WTC11 (cell line): ENCODE results near the gene OMA1. TPM values are rescaled to one million over a fixed set of nuclear protein-coding genes. Genes with fewer than 3 reads are reported as not detected.

Experiments
- ATAC-seq: fragments of 200-7000 bp; cut with Tn5 transposase; 2 replicates; pipeline ENCODE4 v1.10.0; 2021; ENCODE audit warnings: mild to moderate bottlenecking, moderate library complexity
- CTCF ChIA-PET: fragments of 300-600 bp; sonication (Branson Sonifier 250); formaldehyde crosslinking; loops from one replicate; lab custom pipeline; 2021; ENCODE audit warnings: antibody characterized with exemption; lab: Charles Lee
- POLR2A ChIA-PET: fragments of 350-600 bp; sonication (Branson Sonifier 250); formaldehyde crosslinking; loops from one replicate; lab custom pipeline; 2021; ENCODE audit warnings: antibody characterized with exemption; lab: Charles Lee
- DNase-seq: peaks from one replicate; pipeline ENCODE4 v3.0.0; 2021; ENCODE audit warnings: low spot score
- H3K27ac Mint-ChIP-seq: 2 replicates; pipeline ENCODE4 v1.8.0; 2021; ENCODE audit warnings: mixed read lengths
- H3K27me3 Mint-ChIP-seq: 2 replicates; pipeline ENCODE4 v1.8.0; 2021; ENCODE audit warnings: low read depth, mild to moderate bottlenecking, moderate library complexity, mixed read lengths
- H3K36me3 Mint-ChIP-seq: 2 replicates; pipeline ENCODE4 v1.8.0; 2021; ENCODE audit warnings: mixed read lengths
- H3K4me1 Mint-ChIP-seq: 2 replicates; pipeline ENCODE4 v1.8.0; 2022; ENCODE audit warnings: mixed read lengths
- H3K4me3 Mint-ChIP-seq: 2 replicates; pipeline ENCODE4 v1.8.0; 2021; ENCODE audit warnings: mild to moderate bottlenecking, moderate library complexity, mixed read lengths
- H3K9me3 Mint-ChIP-seq: 2 replicates; pipeline ENCODE4 v1.8.0; 2021; ENCODE audit warnings: mixed read lengths
- CREB1 ChIP-seq: sonication (generic); formaldehyde crosslinking; IDR thresholded peaks from 2 replicates; pipeline ENCODE4 v1.8.0; 2023; ENCODE audit warnings: mild to moderate bottlenecking, missing genetic modification reagents
- ELF4 ChIP-seq: sonication (generic); formaldehyde crosslinking; IDR thresholded peaks from 2 replicates; pipeline ENCODE4 v1.8.1; 2022; ENCODE audit warnings: low read depth, mild to moderate bottlenecking, moderate library complexity, missing genetic modification reagents
- GRHL2 ChIP-seq: fragments of 250-450 bp; sonication (Bioruptor Pico); IDR thresholded peaks from 2 replicates; pipeline ENCODE4 v1.8.0; 2022; ENCODE audit warnings: mild to moderate bottlenecking, moderate library complexity; ENCODE audit not compliant: insufficient replicate concordance, severe bottlenecking
- GTF2I ChIP-seq: fragments of 250-450 bp; sonication (Bioruptor Pico); conservative IDR thresholded peaks from 2 replicates; pipeline ENCODE4 v1.4.0; 2021; ENCODE audit warnings: mild to moderate bottlenecking
- KAT7 ChIP-seq: sonication (generic); formaldehyde crosslinking; IDR thresholded peaks from 2 replicates; pipeline ENCODE4 v1.8.1; 2023; ENCODE audit warnings: missing genetic modification reagents, mild to moderate bottlenecking, borderline replicate concordance
- MXD4 ChIP-seq: fragments of 250-450 bp; sonication (Bioruptor Pico); IDR thresholded peaks from 2 replicates; pipeline ENCODE4 v1.8.0; 2021; ENCODE audit warnings: mild to moderate bottlenecking, moderate library complexity, borderline replicate concordance
- MYBL2 ChIP-seq: sonication (generic); formaldehyde crosslinking; IDR thresholded peaks from 2 replicates; pipeline ENCODE4 v1.8.1; 2023; ENCODE audit warnings: mild to moderate bottlenecking, moderate library complexity, missing genetic modification reagents
- NFATC4 ChIP-seq: fragments of 250-450 bp; sonication (Bioruptor Pico); IDR thresholded peaks from 2 replicates; pipeline ENCODE4 v1.9.0; 2021; ENCODE audit warnings: mild to moderate bottlenecking
- NFYB ChIP-seq: sonication (generic); formaldehyde crosslinking; conservative IDR thresholded peaks from 2 replicates; pipeline ENCODE4 v1.8.0; 2022; ENCODE audit warnings: low read depth, missing genetic modification reagents
- PRRX2 ChIP-seq: fragments of 250-450 bp; sonication (Bioruptor Pico); IDR thresholded peaks from 2 replicates; pipeline ENCODE4 v1.8.0; 2021; ENCODE audit warnings: mild to moderate bottlenecking
- RORB ChIP-seq: fragments of 250-450 bp; sonication (Bioruptor Pico); IDR thresholded peaks from 2 replicates; pipeline ENCODE4 v1.9.0; 2021; ENCODE audit warnings: mild to moderate bottlenecking
- SOX15 ChIP-seq: fragments of 250-450 bp; sonication (Bioruptor Pico); IDR thresholded peaks from 2 replicates; pipeline ENCODE4 v1.9.0; 2021; ENCODE audit warnings: mild to moderate bottlenecking
- TP53 ChIP-seq: sonication (generic); formaldehyde crosslinking; IDR thresholded peaks from 2 replicates; pipeline ENCODE4 v1.8.1; 2023; ENCODE audit warnings: mild to moderate bottlenecking, missing genetic modification reagents
- ZNF396 ChIP-seq: fragments of 250-450 bp; sonication (Bioruptor Pico); IDR thresholded peaks from 2 replicates; pipeline ENCODE4 v1.8.0; 2021; ENCODE audit warnings: mild to moderate bottlenecking, moderate library complexity, borderline replicate concordance
- ZNF671 ChIP-seq: fragments of 250-450 bp; sonication (Bioruptor Pico); IDR thresholded peaks from 2 replicates; pipeline ENCODE4 v1.8.0; 2021; ENCODE audit warnings: mild to moderate bottlenecking
- total RNA-seq: library from RNA; stranded (reverse); gene quantifications from 3 replicates; pipeline ENCODE4 v1.2.3, GENCODE V29; 2021
- TF ChIP-seq, protein P1 (sequence below): sonication (generic); formaldehyde crosslinking; IDR thresholded peaks from 2 replicates; pipeline ENCODE4 v1.8.0; 2022; ENCODE audit warnings: mild to moderate bottlenecking, missing genetic modification reagents
- TF ChIP-seq, protein P2 (sequence below): fragments of 250-450 bp; sonication (Bioruptor Pico); IDR thresholded peaks from 2 replicates; pipeline ENCODE4 v1.9.0; 2021; ENCODE audit warnings: mild to moderate bottlenecking
- TF ChIP-seq, protein P3 (sequence below): fragments of 250-450 bp; sonication (Bioruptor Pico); IDR thresholded peaks from 2 replicates; pipeline ENCODE4 v1.9.0; 2021; ENCODE audit warnings: mild to moderate bottlenecking, borderline replicate concordance
- TF ChIP-seq, protein P4 (sequence below): sonication (generic); formaldehyde crosslinking; IDR thresholded peaks from 2 replicates; pipeline ENCODE4 v1.8.0; 2022; ENCODE audit warnings: mild to moderate bottlenecking, missing genetic modification reagents
- TF ChIP-seq, protein P5 (sequence below): sonication (generic); formaldehyde crosslinking; IDR thresholded peaks from 2 replicates; pipeline ENCODE4 v1.8.1; 2023; ENCODE audit warnings: mild to moderate bottlenecking, moderate library complexity, missing genetic modification reagents
- TF ChIP-seq, protein P6 (sequence below): sonication (generic); formaldehyde crosslinking; IDR thresholded peaks from 2 replicates; pipeline ENCODE4 v1.8.1; 2022; ENCODE audit warnings: low read depth, missing genetic modification reagents, borderline replicate concordance
- TF ChIP-seq, protein P7 (sequence below): sonication (generic); formaldehyde crosslinking; IDR thresholded peaks from 2 replicates; pipeline ENCODE4 v1.8.0; 2023; ENCODE audit warnings: mild to moderate bottlenecking, missing genetic modification reagents
- TF ChIP-seq, protein P8 (sequence below): sonication (generic); formaldehyde crosslinking; IDR thresholded peaks from 2 replicates; pipeline ENCODE4 v1.8.1; 2022; ENCODE audit warnings: mild to moderate bottlenecking, moderate library complexity, missing genetic modification reagents

The OMA1 gene
- total RNA-seq, 1 experiment from 2014 or later = 10.5 TPM

DNA sequence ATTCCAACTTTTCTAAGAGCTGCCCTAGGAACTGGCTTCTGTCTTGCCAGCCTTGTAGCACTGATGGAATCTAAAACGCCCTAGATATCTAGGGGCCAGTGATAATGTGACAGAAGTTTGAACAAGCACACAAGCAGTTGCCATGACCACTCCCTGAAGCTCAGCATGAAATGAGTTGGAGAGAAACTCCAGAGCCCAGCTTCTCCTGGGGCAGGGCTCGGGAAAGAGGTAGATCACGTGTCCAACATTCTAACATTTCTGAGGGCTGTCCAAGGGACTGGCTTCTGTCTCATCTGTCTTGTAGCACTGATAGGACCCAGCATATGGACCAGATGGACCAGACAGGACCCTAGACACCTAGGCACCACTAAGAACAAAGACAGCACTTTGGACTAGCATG lies 37.9 kb downstream of the OMA1 start:
- ChIA-PET POLR2A (no interaction called here), CTCF (no interaction called here)
- Mint-ChIP-seq H3K4me3 (no peak overlapping the region), H3K27me3 (no peaks in the 10 kb centered on the region), H3K36me3 (peaks cover 3% of the 10 kb centered on the region), H3K9me3 (peaks cover 7% of the 10 kb centered on the region), H3K27ac (no peak overlapping the region), H3K4me1 (no peaks in the 10 kb centered on the region)
- ATAC-seq (no peak), DNase-seq (no peak)
- TF ChIP-seq, protein P1, sequence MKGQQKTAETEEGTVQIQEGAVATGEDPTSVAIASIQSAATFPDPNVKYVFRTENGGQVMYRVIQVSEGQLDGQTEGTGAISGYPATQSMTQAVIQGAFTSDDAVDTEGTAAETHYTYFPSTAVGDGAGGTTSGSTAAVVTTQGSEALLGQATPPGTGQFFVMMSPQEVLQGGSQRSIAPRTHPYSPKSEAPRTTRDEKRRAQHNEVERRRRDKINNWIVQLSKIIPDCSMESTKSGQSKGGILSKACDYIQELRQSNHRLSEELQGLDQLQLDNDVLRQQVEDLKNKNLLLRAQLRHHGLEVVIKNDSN = no peak
- TF ChIP-seq, protein P2, sequence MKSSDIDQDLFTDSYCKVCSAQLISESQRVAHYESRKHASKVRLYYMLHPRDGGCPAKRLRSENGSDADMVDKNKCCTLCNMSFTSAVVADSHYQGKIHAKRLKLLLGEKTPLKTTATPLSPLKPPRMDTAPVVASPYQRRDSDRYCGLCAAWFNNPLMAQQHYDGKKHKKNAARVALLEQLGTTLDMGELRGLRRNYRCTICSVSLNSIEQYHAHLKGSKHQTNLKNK (CRISPR knock-in tag) = no peak
- TF ChIP-seq CREB1 (CRISPR knock-in tag) (no peak), NFYB (CRISPR knock-in tag) (no peak), RORB (no peak), KAT7 (CRISPR knock-in tag) (no peak), NFATC4 (CRISPR knock-in tag) (no peak), PRRX2 (CRISPR knock-in tag) (no peak), MYBL2 (CRISPR knock-in tag) (no peak), SOX15 (CRISPR knock-in tag) (no peak), ZNF671 (CRISPR knock-in tag) (no peak), ZNF396 (CRISPR knock-in tag) (no peak), MXD4 (CRISPR knock-in tag) (no peak)
- TF ChIP-seq, protein P3, sequence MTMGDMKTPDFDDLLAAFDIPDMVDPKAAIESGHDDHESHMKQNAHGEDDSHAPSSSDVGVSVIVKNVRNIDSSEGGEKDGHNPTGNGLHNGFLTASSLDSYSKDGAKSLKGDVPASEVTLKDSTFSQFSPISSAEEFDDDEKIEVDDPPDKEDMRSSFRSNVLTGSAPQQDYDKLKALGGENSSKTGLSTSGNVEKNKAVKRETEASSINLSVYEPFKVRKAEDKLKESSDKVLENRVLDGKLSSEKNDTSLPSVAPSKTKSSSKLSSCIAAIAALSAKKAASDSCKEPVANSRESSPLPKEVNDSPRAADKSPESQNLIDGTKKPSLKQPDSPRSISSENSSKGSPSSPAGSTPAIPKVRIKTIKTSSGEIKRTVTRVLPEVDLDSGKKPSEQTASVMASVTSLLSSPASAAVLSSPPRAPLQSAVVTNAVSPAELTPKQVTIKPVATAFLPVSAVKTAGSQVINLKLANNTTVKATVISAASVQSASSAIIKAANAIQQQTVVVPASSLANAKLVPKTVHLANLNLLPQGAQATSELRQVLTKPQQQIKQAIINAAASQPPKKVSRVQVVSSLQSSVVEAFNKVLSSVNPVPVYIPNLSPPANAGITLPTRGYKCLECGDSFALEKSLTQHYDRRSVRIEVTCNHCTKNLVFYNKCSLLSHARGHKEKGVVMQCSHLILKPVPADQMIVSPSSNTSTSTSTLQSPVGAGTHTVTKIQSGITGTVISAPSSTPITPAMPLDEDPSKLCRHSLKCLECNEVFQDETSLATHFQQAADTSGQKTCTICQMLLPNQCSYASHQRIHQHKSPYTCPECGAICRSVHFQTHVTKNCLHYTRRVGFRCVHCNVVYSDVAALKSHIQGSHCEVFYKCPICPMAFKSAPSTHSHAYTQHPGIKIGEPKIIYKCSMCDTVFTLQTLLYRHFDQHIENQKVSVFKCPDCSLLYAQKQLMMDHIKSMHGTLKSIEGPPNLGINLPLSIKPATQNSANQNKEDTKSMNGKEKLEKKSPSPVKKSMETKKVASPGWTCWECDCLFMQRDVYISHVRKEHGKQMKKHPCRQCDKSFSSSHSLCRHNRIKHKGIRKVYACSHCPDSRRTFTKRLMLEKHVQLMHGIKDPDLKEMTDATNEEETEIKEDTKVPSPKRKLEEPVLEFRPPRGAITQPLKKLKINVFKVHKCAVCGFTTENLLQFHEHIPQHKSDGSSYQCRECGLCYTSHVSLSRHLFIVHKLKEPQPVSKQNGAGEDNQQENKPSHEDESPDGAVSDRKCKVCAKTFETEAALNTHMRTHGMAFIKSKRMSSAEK = no peak
- TF ChIP-seq, protein P4, sequence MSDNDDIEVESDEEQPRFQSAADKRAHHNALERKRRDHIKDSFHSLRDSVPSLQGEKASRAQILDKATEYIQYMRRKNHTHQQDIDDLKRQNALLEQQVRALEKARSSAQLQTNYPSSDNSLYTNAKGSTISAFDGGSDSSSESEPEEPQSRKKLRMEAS (CRISPR knock-in tag) = no peak
- TF ChIP-seq, protein P5, sequence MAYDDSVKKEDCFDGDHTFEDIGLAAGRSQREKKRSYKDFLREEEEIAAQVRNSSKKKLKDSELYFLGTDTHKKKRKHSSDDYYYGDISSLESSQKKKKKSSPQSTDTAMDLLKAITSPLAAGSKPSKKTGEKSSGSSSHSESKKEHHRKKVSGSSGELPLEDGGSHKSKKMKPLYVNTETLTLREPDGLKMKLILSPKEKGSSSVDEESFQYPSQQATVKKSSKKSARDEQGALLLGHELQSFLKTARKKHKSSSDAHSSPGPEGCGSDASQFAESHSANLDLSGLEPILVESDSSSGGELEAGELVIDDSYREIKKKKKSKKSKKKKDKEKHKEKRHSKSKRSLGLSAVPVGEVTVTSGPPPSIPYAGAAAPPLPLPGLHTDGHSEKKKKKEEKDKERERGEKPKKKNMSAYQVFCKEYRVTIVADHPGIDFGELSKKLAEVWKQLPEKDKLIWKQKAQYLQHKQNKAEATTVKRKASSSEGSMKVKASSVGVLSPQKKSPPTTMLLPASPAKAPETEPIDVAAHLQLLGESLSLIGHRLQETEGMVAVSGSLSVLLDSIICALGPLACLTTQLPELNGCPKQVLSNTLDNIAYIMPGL (CRISPR knock-in tag) = no peak

DNA sequence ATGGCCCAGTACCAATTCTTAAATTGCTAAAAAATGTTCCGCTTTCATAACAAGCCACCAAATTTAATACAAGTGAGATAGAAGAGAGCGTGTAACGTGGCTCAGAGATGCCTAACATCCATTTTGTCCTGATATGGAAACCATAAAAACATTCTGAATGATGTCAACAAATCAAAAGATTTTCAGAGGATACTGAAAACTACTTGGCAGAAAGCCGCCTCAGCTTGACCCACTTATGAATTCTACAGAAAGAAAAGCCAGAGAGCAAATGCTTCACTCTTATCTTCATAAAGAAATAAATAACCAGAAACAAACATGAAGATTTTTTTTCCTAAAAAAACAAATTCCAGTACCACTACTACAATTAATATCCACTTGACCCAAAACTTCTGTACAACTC lies 41.2 kb downstream of the OMA1 start:
- Mint-ChIP-seq H3K4me1 (no peaks in the 10 kb centered on the region), H3K27ac (no peak overlapping the region), H3K9me3 (no peaks in the 10 kb centered on the region), H3K4me3 (no peak overlapping the region), H3K27me3 (no peaks in the 10 kb centered on the region), H3K36me3 (no peaks in the 10 kb centered on the region)
- no peak for DNase-seq
- POLR2A ChIA-PET = no interaction called here
- no peak for ATAC-seq
- CTCF ChIA-PET = no interaction called here
- TF ChIP-seq, protein P6, sequence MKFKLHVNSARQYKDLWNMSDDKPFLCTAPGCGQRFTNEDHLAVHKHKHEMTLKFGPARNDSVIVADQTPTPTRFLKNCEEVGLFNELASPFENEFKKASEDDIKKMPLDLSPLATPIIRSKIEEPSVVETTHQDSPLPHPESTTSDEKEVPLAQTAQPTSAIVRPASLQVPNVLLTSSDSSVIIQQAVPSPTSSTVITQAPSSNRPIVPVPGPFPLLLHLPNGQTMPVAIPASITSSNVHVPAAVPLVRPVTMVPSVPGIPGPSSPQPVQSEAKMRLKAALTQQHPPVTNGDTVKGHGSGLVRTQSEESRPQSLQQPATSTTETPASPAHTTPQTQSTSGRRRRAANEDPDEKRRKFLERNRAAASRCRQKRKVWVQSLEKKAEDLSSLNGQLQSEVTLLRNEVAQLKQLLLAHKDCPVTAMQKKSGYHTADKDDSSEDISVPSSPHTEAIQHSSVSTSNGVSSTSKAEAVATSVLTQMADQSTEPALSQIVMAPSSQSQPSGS (CRISPR knock-in tag) = no peak
- TF ChIP-seq, protein P7, sequence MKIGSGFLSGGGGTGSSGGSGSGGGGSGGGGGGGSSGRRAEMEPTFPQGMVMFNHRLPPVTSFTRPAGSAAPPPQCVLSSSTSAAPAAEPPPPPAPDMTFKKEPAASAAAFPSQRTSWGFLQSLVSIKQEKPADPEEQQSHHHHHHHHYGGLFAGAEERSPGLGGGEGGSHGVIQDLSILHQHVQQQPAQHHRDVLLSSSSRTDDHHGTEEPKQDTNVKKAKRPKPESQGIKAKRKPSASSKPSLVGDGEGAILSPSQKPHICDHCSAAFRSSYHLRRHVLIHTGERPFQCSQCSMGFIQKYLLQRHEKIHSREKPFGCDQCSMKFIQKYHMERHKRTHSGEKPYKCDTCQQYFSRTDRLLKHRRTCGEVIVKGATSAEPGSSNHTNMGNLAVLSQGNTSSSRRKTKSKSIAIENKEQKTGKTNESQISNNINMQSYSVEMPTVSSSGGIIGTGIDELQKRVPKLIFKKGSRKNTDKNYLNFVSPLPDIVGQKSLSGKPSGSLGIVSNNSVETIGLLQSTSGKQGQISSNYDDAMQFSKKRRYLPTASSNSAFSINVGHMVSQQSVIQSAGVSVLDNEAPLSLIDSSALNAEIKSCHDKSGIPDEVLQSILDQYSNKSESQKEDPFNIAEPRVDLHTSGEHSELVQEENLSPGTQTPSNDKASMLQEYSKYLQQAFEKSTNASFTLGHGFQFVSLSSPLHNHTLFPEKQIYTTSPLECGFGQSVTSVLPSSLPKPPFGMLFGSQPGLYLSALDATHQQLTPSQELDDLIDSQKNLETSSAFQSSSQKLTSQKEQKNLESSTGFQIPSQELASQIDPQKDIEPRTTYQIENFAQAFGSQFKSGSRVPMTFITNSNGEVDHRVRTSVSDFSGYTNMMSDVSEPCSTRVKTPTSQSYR (CRISPR knock-in tag) = no peak
- TF ChIP-seq, protein P5 (CRISPR knock-in tag) = no peak
- TF ChIP-seq, protein P8, sequence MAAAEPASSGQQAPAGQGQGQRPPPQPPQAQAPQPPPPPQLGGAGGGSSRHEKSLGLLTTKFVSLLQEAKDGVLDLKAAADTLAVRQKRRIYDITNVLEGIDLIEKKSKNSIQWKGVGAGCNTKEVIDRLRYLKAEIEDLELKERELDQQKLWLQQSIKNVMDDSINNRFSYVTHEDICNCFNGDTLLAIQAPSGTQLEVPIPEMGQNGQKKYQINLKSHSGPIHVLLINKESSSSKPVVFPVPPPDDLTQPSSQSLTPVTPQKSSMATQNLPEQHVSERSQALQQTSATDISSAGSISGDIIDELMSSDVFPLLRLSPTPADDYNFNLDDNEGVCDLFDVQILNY (CRISPR knock-in tag) = no peak
- TF ChIP-seq GTF2I (CRISPR knock-in tag) (no peak), TP53 (CRISPR knock-in tag) (no peak), ELF4 (CRISPR knock-in tag) (no peak), GRHL2 (no peak)
